Measurements from ENCODE around the gene DIP2B. TPM values are rescaled to one million over a fixed set of nuclear protein-coding genes. Genes with fewer than 3 reads are reported as not detected.

DIP2B gene
- total RNA-seq, 1 experiment from 2014 or later, result 20.0 TPM

DNA sequence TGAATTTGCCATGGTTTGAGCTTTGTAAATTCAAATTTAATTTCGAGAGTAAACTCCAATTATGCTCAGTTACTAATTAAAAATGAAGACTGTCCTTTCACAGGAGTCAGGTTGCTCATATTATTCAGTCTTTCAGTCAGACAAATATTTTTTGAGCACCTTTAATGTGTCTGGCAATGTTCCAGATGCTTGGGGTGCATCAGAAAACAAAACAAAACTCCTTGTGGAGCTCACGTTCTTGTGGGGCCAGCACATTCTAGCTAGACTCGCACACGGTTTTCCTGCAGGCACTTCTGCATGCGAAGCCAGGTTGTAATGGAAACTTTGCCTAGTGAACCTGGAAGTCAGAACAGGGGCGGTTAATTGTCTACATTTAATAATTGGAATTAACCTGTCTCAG is 195.2 kb downstream of the DIP2B start:
- no peaks in the 10 kb centered on the region for H3K9me3 Mint-ChIP-seq
- Histone ChIP-seq H4K5ac (ENCODE audit: insufficient read length, low read depth, low read length) (no peak overlapping the region), H3K79me1 (ENCODE audit: insufficient read depth, low read depth, low read length, poor library complexity, severe bottlenecking) (no peaks in the 10 kb centered on the region), H3T11ph (ENCODE audit: low read length) (no peak overlapping the region), H3K4me1 (ENCODE audit: insufficient read depth, low read length) (no peaks in the 10 kb centered on the region), H4K20me1 (ENCODE audit: control insufficient read depth, insufficient read depth, insufficient read length) (no peaks in the 10 kb centered on the region), H2BK120ac (ENCODE audit: low read depth, low read length, poor library complexity, severe bottlenecking) (no peak overlapping the region), H2AK5ac (ENCODE audit: insufficient read length, low read length) (no peak overlapping the region), H3K27ac (ENCODE audit: insufficient read length, low read depth, low read length) (no peak overlapping the region), H3K56ac (ENCODE audit: insufficient read length, low read depth, low read length) (no peak overlapping the region), H2BK20ac (ENCODE audit: low read depth, low read length, poor library complexity, severe bottlenecking) (no peak overlapping the region), H3K4me2 (ENCODE audit: insufficient read depth, insufficient read length, low read length) (no peak overlapping the region), H3K79me2 (ENCODE audit: insufficient read depth, low read length) (no peaks in the 10 kb centered on the region), H2BK5ac (ENCODE audit: insufficient read length, low read length) (no peak overlapping the region), H3K27me3 (ENCODE audit: insufficient read depth, low read length) (no peaks in the 10 kb centered on the region), H3K23me2 (ENCODE audit: insufficient read length, low read depth, low read length, poor library complexity, severe bottlenecking) (no peaks in the 10 kb centered on the region), H3K9ac (ENCODE audit: extremely low read depth, insufficient read length, low read length) (no peak overlapping the region), H2AFZ (ENCODE audit: low read length) (no peak overlapping the region), H3K4ac (ENCODE audit: low read depth, low read length) (no peak overlapping the region), H4K91ac (ENCODE audit: insufficient read length, low read depth, low read length) (no peak overlapping the region), H2BK15ac (ENCODE audit: low read depth, low read length) (no peak overlapping the region), H3K18ac (ENCODE audit: insufficient read length, low read depth, low read length) (no peak overlapping the region), H2BK12ac (ENCODE audit: insufficient read length, low read depth, low read length) (no peak overlapping the region), H3K9me3 (ENCODE audit: control insufficient read depth, low read depth, low read length) (no peaks in the 10 kb centered on the region), H3K23ac (ENCODE audit: insufficient read length, low read depth, low read length) (no peak overlapping the region), H4K8ac (replicated peaks; ENCODE audit: insufficient read length, low read depth, low read length) (no peak overlapping the region), H3K14ac (ENCODE audit: insufficient read depth, low read length) (no peak overlapping the region)
- no CpG with 5 or more reads among the region's 6 CpGs for WGBS (ENCODE audit: extremely low coverage, insufficient read length, low lambda C conversion rate)
- no peak for TF ChIP-seq CTCF (conservative IDR thresholded peaks at IDR 0.05)
- H3K4me1 Mint-ChIP-seq, result no peaks in the 10 kb centered on the region
- H3K4me3 Mint-ChIP-seq, result no peak overlapping the region
- H3K27ac Mint-ChIP-seq, result no peak overlapping the region
- H3K36me3 Mint-ChIP-seq (ENCODE audit: insufficient read depth in 1 of 3, low read depth in 3 of 3), result peaks cover 14 to 53% (median 33%) of the 10 kb centered on the region in 3 experiments
- DNase-seq, result no peak
- no peaks in the 10 kb centered on the region for H3K27me3 Mint-ChIP-seq (ENCODE audit: low read depth)

All from H9 (cell line).